HG03139 (cell line): ENCODE measurements around the gene SFI1.
"Not testable (repeated sequence)": the region's sequence is repeated elsewhere in the genome, so short reads cannot be mapped to it uniquely, and the experiment has no call there.

ENCODE experiments used
- ATAC-seq: cut with Tn5 transposase; IDR thresholded peaks from one replicate; pipeline ENCODE4 v1.9.1; 2021; ENCODE audit not compliant: unreplicated experiment

SFI1 gene

GRCh38 chr22:31630331-31631329 lies 134.3 kb downstream of the SFI1 start:
- peak; percentile 42 for ATAC-seq

- ATAC-seq = no peak
Observed at GRCh38 chr22:31631436-31631835, 135.1 kb downstream of the SFI1 start.

- no peak for ATAC-seq
Observed at GRCh38 chr22:31635638-31636306, 139.4 kb downstream of the SFI1 start.

- peak; percentile 41 for ATAC-seq
Observed at GRCh38 chr22:31637447-31637890, 141.1 kb downstream of the SFI1 start.

- ATAC-seq = no peak
Observed at GRCh38 chr22:31637891-31638618, 141.7 kb downstream of the SFI1 start.

GRCh38 chr22:31639436-31640039 lies 143.2 kb downstream of the SFI1 start:
- no peak for ATAC-seq

- ATAC-seq = no peak
Observed at GRCh38 chr22:31646186-31647019, 150.1 kb downstream of the SFI1 start.

GRCh38 chr22:31647066-31647465 lies 150.7 kb downstream of the SFI1 start:
- ATAC-seq = no peak

- ATAC-seq = no peak
Observed at GRCh38 chr22:31647523-31648320, 151.4 kb downstream of the SFI1 start.

- no peak for ATAC-seq
Observed at GRCh38 chr22:31650391-31650790, 154.1 kb downstream of the SFI1 start.

- no peak for ATAC-seq
Observed at GRCh38 chr22:31651664-31652063, 155.3 kb downstream of the SFI1 start.

- no peak for ATAC-seq
Observed at GRCh38 chr22:31652088-31652487, 155.8 kb downstream of the SFI1 start.

- no peak for ATAC-seq
Observed at GRCh38 chr22:31652911-31653684, 156.8 kb downstream of the SFI1 start.

- ATAC-seq = no peak
Observed at GRCh38 chr22:31653944-31654343, 157.6 kb downstream of the SFI1 start.

- ATAC-seq = no peak
Observed at GRCh38 chr22:31654408-31654807, 158.1 kb downstream of the SFI1 start.

- ATAC-seq = no peak
Observed at GRCh38 chr22:31659246-31659645, 162.9 kb downstream of the SFI1 start.

GRCh38 chr22:31660860-31661341 lies 164.6 kb downstream of the SFI1 start:
- ATAC-seq = not testable (repeated sequence)
